Measurements from ENCODE around the gene RPS6KA4.

GRCh38 chr11:64382047-64382446, 23.1 kb downstream of the RPS6KA4 start:
- TF ChIP-seq CTCF (IDR thresholded peaks at IDR 0.05) (no peak), EZH2 (IDR thresholded peaks at IDR 0.05) (no peak)
